OCI-LY1 (cell line): Measurements from ENCODE around the gene CBFA2T3.

Source experiments
- H2AFZ ChIP-seq: fragments of 200-600 bp; sonication (generic), shearing (Covaris generic); 2 replicates; pipeline ENCODE4 v1.6.0; 2014; ENCODE audit warnings: antibody characterized with exemption, mild to moderate bottlenecking, low read length
- H3F3A ChIP-seq: fragments of 200-600 bp; sonication (generic), shearing (Covaris generic); 2 replicates; pipeline ENCODE4 v1.6.0; 2014; ENCODE audit warnings: mild to moderate bottlenecking, antibody characterized with exemption, low read length, moderate library complexity; ENCODE audit not compliant: insufficient read depth
- H3K27ac ChIP-seq: fragments of 200-600 bp; sonication (generic); 2 replicates; pipeline ENCODE4 v1.5.1; 2014; ENCODE audit warnings: low read length, mixed run types, mild to moderate bottlenecking, low read depth; ENCODE audit not compliant: poor library complexity, severe bottlenecking
- H3K27me3 ChIP-seq: fragments of 200-600 bp; sonication (generic); 2 replicates; pipeline ENCODE4 v1.6.0; 2014; ENCODE audit warnings: antibody characterized with exemption, mild to moderate bottlenecking, low read length, moderate library complexity; ENCODE audit not compliant: insufficient read depth
- H3K36me3 ChIP-seq: fragments of 200-600 bp; sonication (generic); 2 replicates; pipeline ENCODE4 v1.6.1; 2014; ENCODE audit warnings: mild to moderate bottlenecking, antibody characterized with exemption, low read length, moderate library complexity, mixed read lengths; ENCODE audit not compliant: insufficient read depth
- H3K4me1 ChIP-seq: fragments of 200-600 bp; sonication (generic); 2 replicates; pipeline ENCODE4 v1.5.1; 2014; ENCODE audit warnings: mild to moderate bottlenecking, low read length, moderate library complexity; ENCODE audit not compliant: insufficient read depth, severe bottlenecking
- H3K4me2 ChIP-seq: fragments of 200-600 bp; sonication (generic), shearing (Covaris generic); 2 replicates; pipeline ENCODE4 v1.6.1; 2014; ENCODE audit warnings: low read length
- H3K4me3 ChIP-seq: fragments of 200-600 bp; sonication (generic); 2 replicates; pipeline ENCODE4 v1.5.1; 2014; ENCODE audit warnings: low read length, low read depth, mild to moderate bottlenecking, mixed read lengths; ENCODE audit not compliant: poor library complexity, severe bottlenecking
- H3K79me2 ChIP-seq: fragments of 200-600 bp; shearing (Covaris generic); 2 replicates; pipeline ENCODE4 v1.6.1; 2016; ENCODE audit warnings: mixed run types, low read length, mixed read lengths; ENCODE audit not compliant: insufficient read depth
- H3K9ac ChIP-seq: fragments of 200-600 bp; sonication (generic), shearing (Covaris generic); 2 replicates; pipeline ENCODE4 v1.6.1; 2014; ENCODE audit warnings: mild to moderate bottlenecking, low read length, mixed read lengths
- H3K9me2 ChIP-seq: fragments of 200-600 bp; sonication (generic), shearing (Covaris generic); 2 replicates; pipeline ENCODE4 v1.6.1; 2014; ENCODE audit warnings: low read depth, mild to moderate bottlenecking, low read length, mixed read lengths
- H3K9me3 ChIP-seq: fragments of 200-600 bp; shearing (Covaris generic); 2 replicates; pipeline ENCODE4 v1.6.1; 2014; ENCODE audit warnings: low read length, mixed read lengths
- H4K20me1 ChIP-seq: fragments of 200-600 bp; sonication (generic), shearing (Covaris generic); 2 replicates; pipeline ENCODE4 v1.6.0; 2016; ENCODE audit warnings: mild to moderate bottlenecking, low read length; ENCODE audit not compliant: insufficient read depth
- CTCF ChIP-seq: fragments of 200-600 bp; sonication (generic), shearing (Covaris generic); IDR thresholded peaks from 2 replicates; pipeline ENCODE4 v1.5.1; 2017; ENCODE audit warnings: mild to moderate bottlenecking, antibody characterized with exemption, low read length, moderate library complexity, mixed read lengths
- EZH2 ChIP-seq: fragments of 200-600 bp; sonication (generic), shearing (Covaris generic); IDR thresholded peaks from 2 replicates; pipeline ENCODE4 v1.8.0; 2017; ENCODE audit warnings: borderline replicate concordance, mixed run types, mild to moderate bottlenecking, antibody characterized with exemption, low read length, moderate library complexity, mixed read lengths

Gene CBFA2T3

GRCh38 chr16:88868974-88869672, 107.9 kb downstream of the CBFA2T3 start:
- no peak overlapping the region for H3K9ac ChIP-seq
- H3K4me3 ChIP-seq, result no peak overlapping the region
- H2AFZ ChIP-seq, result no peak overlapping the region
- H4K20me1 ChIP-seq, result no peaks in the 10 kb centered on the region
- H3K27me3 ChIP-seq, result peaks cover 26% of the 10 kb centered on the region
- TF ChIP-seq EZH2 (no peak), CTCF (no peak)
- H3K4me2 ChIP-seq, result no peak overlapping the region
- H3K27ac ChIP-seq, result no peak overlapping the region
- no peaks in the 10 kb centered on the region for H3K79me2 ChIP-seq
- no peaks in the 10 kb centered on the region for H3K9me2 ChIP-seq
- H3K4me1 ChIP-seq, result no peaks in the 10 kb centered on the region
- no peaks in the 10 kb centered on the region for H3F3A ChIP-seq
- no peaks in the 10 kb centered on the region for H3K9me3 ChIP-seq
- H3K36me3 ChIP-seq, result no peaks in the 10 kb centered on the region

- H3F3A ChIP-seq, result no peaks in the 10 kb centered on the region
- H2AFZ ChIP-seq, result no peak overlapping the region
- no peaks in the 10 kb centered on the region for H3K79me2 ChIP-seq
- H3K4me2 ChIP-seq, result no peak overlapping the region
- H3K9ac ChIP-seq, result no peak overlapping the region
- H3K27ac ChIP-seq, result no peak overlapping the region
- peaks cover 26% of the 10 kb centered on the region for H3K27me3 ChIP-seq
- TF ChIP-seq CTCF (no peak), EZH2 (no peak)
- H4K20me1 ChIP-seq, result no peaks in the 10 kb centered on the region
- H3K9me2 ChIP-seq, result no peaks in the 10 kb centered on the region
- no peaks in the 10 kb centered on the region for H3K4me1 ChIP-seq
- no peaks in the 10 kb centered on the region for H3K36me3 ChIP-seq
- H3K4me3 ChIP-seq, result no peak overlapping the region
- no peaks in the 10 kb centered on the region for H3K9me3 ChIP-seq
Measured at GRCh38 chr16:88867581-88868246, 109.3 kb downstream of the CBFA2T3 start.

GRCh38 chr16:88866151-88866920, 110.7 kb downstream of the CBFA2T3 start, which contains the start of gene PABPN1L:
Gene PABPN1L (minus strand): TSS chr16:88866660. CDS start chr16:88866606, 54 bp downstream.
- H3K9ac ChIP-seq, result no peak within 1 kb of the TSS
- no peaks in the 10 kb centered on the region for H3K9me3 ChIP-seq
- peaks cover 20% of the 10 kb centered on the region for H3K27me3 ChIP-seq
- peaks cover 8% of the 10 kb centered on the region; the same call in 1 of the 2 replicates for H3K36me3 ChIP-seq
- H3K4me3 ChIP-seq, result no peak within 1 kb of the TSS
- H2AFZ ChIP-seq, result no peak within 1 kb of the TSS
- TF ChIP-seq EZH2 (no peak), CTCF (no peak)
- H3F3A ChIP-seq, result no peaks in the 10 kb centered on the region
- H3K4me1 ChIP-seq, result no peaks in the 10 kb centered on the region
- no peaks in the 10 kb centered on the region for H4K20me1 ChIP-seq
- no peak within 1 kb of the TSS for H3K27ac ChIP-seq
- no peaks in the 10 kb centered on the region for H3K79me2 ChIP-seq
- no peak within 1 kb of the TSS for H3K4me2 ChIP-seq
- H3K9me2 ChIP-seq, result no peaks in the 10 kb centered on the region
